Lung (tissue), 10 donors: ENCODE data around the gene ARIH1. TPM values are rescaled to one million over a fixed set of nuclear protein-coding genes. Genes with fewer than 3 reads are reported as not detected.
"Not testable (repeated sequence)": the region's sequence is repeated elsewhere in the genome, so short reads cannot be mapped to it uniquely, and the experiment has no call there.

Experiments
- ATAC-seq: fragments of 200-7000 bp; cut with Tn5 transposase; one replicate; pipeline ENCODE4 v1.9.1; 2020; ENCODE audit warnings: moderate number of reproducible peaks; ENCODE audit not compliant: insufficient read depth, low FRiP score
- DNase-seq, 3 donors: peaks; one replicate each; pipeline ENCODE4 v3.0.0-alpha.2; 2013 to 2017
- H3K27ac ChIP-seq, 2 donors: one replicate each; pipeline ENCODE4 v1.5.1; 2013; ENCODE audit warnings: mild to moderate bottlenecking in 2 of 2, moderate library complexity in 2 of 2, control low read depth in 1 of 2, inconsistent platforms in 1 of 2, low read depth in 1 of 2, low read length in 1 of 2
- H3K27me3 ChIP-seq, 3 donors: one replicate each; pipeline ENCODE4 v1.5.1; 2013; ENCODE audit warnings: low read length in 2 of 3; ENCODE audit not compliant: control insufficient read depth in 3 of 3, insufficient read depth in 3 of 3
- H3K36me3 ChIP-seq, 4 donors: one replicate each; pipeline ENCODE4 v1.5.1; 2013; ENCODE audit warnings: low read length in 4 of 4, mild to moderate bottlenecking in 1 of 4, moderate library complexity in 1 of 4; ENCODE audit not compliant: control insufficient read depth in 4 of 4, insufficient read depth in 4 of 4
- H3K4me1 ChIP-seq, 5 donors: one replicate each; pipeline ENCODE4 v1.5.1; 2013; ENCODE audit warnings: low read length in 5 of 5, mild to moderate bottlenecking in 2 of 5, moderate library complexity in 1 of 5; ENCODE audit not compliant: control insufficient read depth in 5 of 5, insufficient read depth in 5 of 5
- H3K4me3 ChIP-seq: one replicate; pipeline ENCODE4 v1.5.1; 2013; ENCODE audit warnings: mild to moderate bottlenecking, control low read depth, moderate library complexity
- H3K9ac ChIP-seq, 2 donors: one replicate each; pipeline ENCODE4 v1.5.1; 2013; ENCODE audit warnings: low read length in 2 of 2, control low read depth in 1 of 2; ENCODE audit not compliant: insufficient read depth in 1 of 2
- H3K9me3 ChIP-seq, 4 donors: one replicate each; pipeline ENCODE4 v1.5.1; 2013; ENCODE audit warnings: low read length in 3 of 4, mild to moderate bottlenecking in 1 of 4, moderate library complexity in 1 of 4; ENCODE audit not compliant: control insufficient read depth in 4 of 4, insufficient read depth in 3 of 4
- WGBS, 2 donors: extraction: QIAGEN DNeasy Blood & Tissue Kit; methylation state at CpG; one replicate each; pipeline ENCODE4 v1.1.7; 2013; 5-methylcytosine and 5-hydroxymethylcytosine counted together
- polyA plus RNA-seq, 2 donors: library from polyadenylated mRNA; stranded (reverse); fragments of 200-250 nt; gene quantifications; one replicate each; pipeline ENCODE4 v1.2.1, GENCODE V29; 2013
- total RNA-seq, 2 donors: library from RNA; depleted of rRNA in 1 of 2; stranded (reverse); fragments of >200 nt in 1 of 2; gene quantifications; one replicate each; pipeline ENCODE4 v1.2.1, GENCODE V29; 2014 to 2021
- donor health status: Bipolar disorder and iron deficiency.
- donor health status: healthy.
- donor health status: DM: yes; HTN: yes; CAD: no.

ARIH1 gene
- total and polyA plus RNA-seq, 4 donors = 18.8 to 131 (median 66.0) TPM

DNA sequence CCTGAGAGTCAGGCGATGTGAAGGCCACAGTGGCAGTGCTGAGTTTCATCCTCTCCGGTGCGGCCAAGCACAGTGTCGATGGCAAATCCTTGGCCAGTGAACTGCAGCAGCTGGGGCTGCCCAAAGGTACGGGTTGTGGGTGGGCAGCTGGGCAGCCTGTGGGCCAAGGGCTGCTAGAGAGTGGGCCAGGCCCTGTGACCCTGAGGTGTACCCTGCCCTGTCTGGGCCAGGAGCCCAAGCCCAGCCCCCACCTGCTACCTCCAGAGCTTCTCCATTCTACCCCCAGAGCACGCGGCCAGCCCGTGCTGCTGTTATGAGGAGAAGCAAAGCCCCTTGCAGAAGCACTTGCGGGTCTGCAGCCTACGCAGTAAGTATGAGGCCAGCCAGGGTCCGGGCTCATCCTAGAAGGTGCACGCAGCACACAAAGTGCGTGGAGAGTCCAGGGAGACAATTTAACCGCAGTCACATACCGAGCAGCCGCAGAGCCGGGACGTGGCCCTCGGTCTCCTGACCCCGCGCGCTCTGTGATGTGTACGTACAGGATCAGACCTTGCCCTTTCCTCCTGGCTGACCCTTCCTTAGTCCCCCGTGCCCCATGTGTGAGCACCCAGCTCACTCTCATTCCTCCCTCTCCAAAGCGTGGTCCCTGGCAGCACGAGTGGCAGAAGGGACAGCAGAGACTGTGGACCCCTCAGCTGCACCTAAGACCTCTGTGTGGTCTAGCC lies 165.8 kb downstream of the ARIH1 start:
- ATAC-seq, H3K36me3 ChIP-seq, H3K9me3 ChIP-seq, H3K4me3 ChIP-seq, H3K9ac ChIP-seq, DNase-seq, H3K4me1 ChIP-seq, H3K27ac ChIP-seq, H3K27me3 ChIP-seq: not testable (repeated sequence)
- no CpG with 5 or more reads among the region's 26 CpGs for WGBS, 2 donors

- not testable (repeated sequence) for ATAC-seq, H3K4me1 ChIP-seq, H3K4me3 ChIP-seq, H3K27me3 ChIP-seq, H3K9ac ChIP-seq, DNase-seq, H3K27ac ChIP-seq, H3K36me3 ChIP-seq, H3K9me3 ChIP-seq
- no CpG with 5 or more reads among the region's 2 CpGs for WGBS, 2 donors
Observed at GRCh38 chr15:72642271-72642670, 168.1 kb downstream of the ARIH1 start.

GRCh38 chr15:72648631-72649253 lies 174.6 kb downstream of the ARIH1 start:
- H3K27ac ChIP-seq, ATAC-seq, H3K9me3 ChIP-seq, H3K4me3 ChIP-seq, DNase-seq, H3K27me3 ChIP-seq, H3K9ac ChIP-seq, H3K36me3 ChIP-seq, H3K4me1 ChIP-seq: not testable (repeated sequence)
- 85 to 88% methylated on average over 8 of the region's 10 CpGs for WGBS, 2 donors

Other genes starting within 250 kb of the ARIH1 start
- gene PKM, start 243.1 kb upstream of the ARIH1 start, total RNA-seq = 100 to 1,000 TPM; 298 to 711 TPM
- gene PKM, start 243.1 kb upstream of the ARIH1 start, polyA plus RNA-seq = 100 to 1,000 TPM; 235 to 867 TPM
- 10 to 100 TPM; 55.3 to 73.9 TPM for gene PARP6, start 201.8 kb upstream of the ARIH1 start, total RNA-seq
- 10 to 100 TPM; 33.7 to 64.5 TPM for gene PARP6, start 201.8 kb upstream of the ARIH1 start, polyA plus RNA-seq
- 1 to 10 TPM; 2.1 to 3.4 TPM for gene CELF6, start 154.2 kb upstream of the ARIH1 start, total RNA-seq
- gene CELF6, start 154.2 kb upstream of the ARIH1 start, polyA plus RNA-seq = 1 to 10 TPM; 3.4 to 6.4 TPM
- 100 to 1,000 TPM; 108 to 151 TPM for gene HEXA, start 98.3 kb upstream of the ARIH1 start, total RNA-seq
- gene HEXA, start 98.3 kb upstream of the ARIH1 start, polyA plus RNA-seq = 100 to 1,000 TPM; 114 to 156 TPM
- gene TMEM202, start 76.0 kb upstream of the ARIH1 start, total RNA-seq = not detected
- not detected for gene TMEM202, start 76.0 kb upstream of the ARIH1 start, polyA plus RNA-seq
- not detected for gene GOLGA6B, start 180.4 kb downstream of the ARIH1 start, total RNA-seq
- gene GOLGA6B, start 180.4 kb downstream of the ARIH1 start, polyA plus RNA-seq = not detected
- gene HIGD2B, start 211.9 kb downstream of the ARIH1 start, total RNA-seq = not detected
- not detected for gene HIGD2B, start 211.9 kb downstream of the ARIH1 start, polyA plus RNA-seq
- 10 to 100 TPM; 25.7 to 65.3 TPM for gene BBS4, start 211.9 kb downstream of the ARIH1 start, total RNA-seq
- gene BBS4, start 211.9 kb downstream of the ARIH1 start, polyA plus RNA-seq = 10 to 100 TPM; 13.0 to 13.3 TPM